GM18498 (cell line): ENCODE results near the gene UBQLNL.

Experiments used
- ATAC-seq: cut with Tn5 transposase; IDR thresholded peaks from one replicate; pipeline ENCODE4 v1.9.1; 2021; ENCODE audit warnings: mild to moderate bottlenecking, moderate library complexity; ENCODE audit not compliant: unreplicated experiment

Gene UBQLNL, protein sequence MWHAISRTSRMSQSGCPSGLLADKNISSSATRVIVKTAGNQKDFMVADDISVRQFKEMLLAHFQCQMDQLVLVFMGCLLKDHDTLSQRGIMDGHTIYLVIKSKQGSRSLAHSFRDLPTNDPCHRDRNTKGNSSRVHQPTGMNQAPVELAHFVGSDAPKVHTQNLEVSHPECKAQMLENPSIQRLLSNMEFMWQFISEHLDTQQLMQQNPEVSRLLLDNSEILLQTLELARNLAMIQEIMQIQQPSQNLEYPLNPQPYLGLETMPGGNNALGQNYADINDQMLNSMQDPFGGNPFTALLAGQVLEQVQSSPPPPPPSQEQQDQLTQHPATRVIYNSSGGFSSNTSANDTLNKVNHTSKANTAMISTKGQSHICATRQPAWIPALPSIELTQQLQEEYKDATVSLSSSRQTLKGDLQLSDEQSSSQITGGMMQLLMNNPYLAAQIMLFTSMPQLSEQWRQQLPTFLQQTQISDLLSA

DNA sequence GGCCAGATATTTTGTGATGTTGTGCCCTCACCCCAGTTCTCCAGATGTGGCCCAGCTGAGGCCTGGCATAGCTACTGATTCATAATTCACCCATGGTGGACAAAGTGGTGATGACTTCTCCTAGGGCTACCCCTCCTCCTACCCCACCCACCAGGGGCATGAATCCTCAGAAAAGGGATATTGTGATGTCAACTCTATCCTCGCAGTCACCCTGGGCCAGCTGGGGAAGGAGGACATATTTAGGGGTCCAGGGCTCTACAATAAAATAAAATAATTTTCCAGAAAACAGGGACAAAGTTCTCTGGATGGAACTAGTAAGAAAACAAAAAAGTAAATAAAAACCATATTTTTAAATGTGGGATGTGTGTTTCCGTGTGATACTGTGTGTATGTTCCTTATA, at the start of gene UBQLNL:
UBQLNL (minus strand) TSS at position 101 of the 400 bp plus-strand sequence. CDS start 258 bp downstream, outside the sequence.
- ATAC-seq = no peak

DNA sequence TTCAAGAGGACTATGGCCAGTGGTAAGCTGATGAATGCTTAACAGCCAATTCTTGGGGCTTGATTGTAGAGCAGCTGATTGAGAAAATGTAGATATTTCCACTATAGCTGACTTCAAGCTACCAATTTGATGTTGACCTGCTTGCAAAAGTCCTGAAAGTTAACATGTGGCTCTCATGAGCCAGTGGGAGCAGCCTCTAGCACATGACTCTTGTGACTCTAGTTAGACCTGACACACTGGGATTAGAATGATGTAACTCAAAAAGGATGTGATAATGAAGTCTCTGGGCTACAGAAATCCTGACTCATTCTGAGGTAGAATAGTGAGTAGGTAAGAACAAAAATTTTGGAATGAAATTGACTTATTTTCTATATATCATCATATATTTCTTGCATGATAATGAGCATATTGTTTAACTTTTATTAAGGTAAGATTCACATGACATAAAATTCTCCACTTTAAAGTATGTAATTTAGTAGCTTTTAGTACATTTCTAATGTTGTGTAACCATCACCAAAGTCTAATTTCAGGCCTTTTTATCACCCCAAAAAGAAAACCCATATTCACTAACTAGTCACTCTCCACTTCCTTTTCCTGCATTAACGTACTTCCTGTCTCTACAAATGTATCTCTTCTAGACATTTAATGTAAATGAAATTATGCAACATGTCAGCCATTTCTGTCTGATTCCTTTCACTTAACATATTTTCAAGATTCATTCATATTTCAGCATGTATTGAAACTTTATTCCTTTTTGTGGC, 47.9 kb upstream of the UBQLNL start:
- ATAC-seq = no peak

DNA sequence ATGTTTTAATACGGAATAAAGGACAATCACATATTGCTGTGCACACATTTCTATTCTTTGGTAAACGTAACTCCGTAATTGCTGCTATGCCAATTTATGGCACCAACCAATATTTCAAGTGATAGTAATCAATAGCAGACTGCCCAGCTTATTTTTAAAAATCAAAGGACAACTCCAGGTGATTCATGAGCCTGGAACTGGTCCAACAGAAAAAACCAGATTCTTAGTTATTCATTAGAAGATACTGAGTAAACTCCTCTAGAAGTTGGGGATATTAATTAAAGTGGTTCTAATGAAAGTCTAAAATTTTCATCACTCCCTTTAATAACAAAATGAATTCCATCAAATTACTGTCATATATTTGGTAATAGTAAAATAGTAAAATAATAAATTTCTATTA, 41.3 kb upstream of the UBQLNL start:
- ATAC-seq = no peak

DNA sequence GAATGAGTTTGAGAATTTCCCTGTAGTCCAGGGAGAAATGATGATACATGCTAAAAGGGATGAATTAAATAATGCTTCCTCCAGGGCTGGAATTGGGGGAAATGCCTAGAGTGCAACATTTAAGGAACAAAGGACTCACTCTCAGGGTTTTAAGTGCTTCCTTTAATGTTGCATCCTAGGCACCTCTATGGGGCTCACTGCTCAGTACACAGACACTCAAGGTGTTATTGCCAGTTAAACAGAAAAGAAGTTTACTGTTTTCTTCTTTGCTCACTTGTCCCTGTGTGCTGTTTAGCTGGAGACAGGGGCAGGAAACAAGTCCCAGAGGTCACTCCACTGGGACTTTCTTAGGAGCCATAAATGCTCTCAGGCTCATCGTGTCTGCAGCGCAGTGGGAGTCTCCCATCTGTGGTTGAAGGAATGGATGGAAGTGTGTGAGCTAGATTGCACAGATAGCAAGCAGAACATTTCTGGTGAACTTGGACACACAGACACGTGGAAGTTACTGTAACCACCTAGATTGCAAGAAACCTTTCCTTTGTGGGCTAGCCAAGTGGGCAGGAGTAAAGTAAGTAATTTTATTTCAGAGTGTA, 40.2 kb upstream of the UBQLNL start:
- no peak for ATAC-seq

DNA sequence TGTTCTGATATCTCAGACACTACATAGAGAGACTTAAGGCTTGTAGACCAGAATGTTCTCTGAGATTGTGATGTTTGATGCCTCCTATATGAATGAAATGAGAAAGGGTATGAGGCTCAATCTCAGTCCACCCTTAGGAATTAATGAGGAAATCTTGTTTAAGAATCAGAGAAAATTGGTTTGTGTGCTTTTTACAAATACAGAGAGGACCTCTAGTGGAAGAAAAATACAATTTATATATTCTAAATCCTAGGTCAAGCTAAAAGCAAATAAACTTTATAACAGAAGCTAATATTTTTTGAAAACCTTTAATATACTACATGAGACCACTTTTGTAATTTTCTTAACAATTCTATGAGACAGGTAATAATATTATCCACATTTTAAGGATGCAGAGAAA, 36.8 kb upstream of the UBQLNL start:
- no peak for ATAC-seq

DNA sequence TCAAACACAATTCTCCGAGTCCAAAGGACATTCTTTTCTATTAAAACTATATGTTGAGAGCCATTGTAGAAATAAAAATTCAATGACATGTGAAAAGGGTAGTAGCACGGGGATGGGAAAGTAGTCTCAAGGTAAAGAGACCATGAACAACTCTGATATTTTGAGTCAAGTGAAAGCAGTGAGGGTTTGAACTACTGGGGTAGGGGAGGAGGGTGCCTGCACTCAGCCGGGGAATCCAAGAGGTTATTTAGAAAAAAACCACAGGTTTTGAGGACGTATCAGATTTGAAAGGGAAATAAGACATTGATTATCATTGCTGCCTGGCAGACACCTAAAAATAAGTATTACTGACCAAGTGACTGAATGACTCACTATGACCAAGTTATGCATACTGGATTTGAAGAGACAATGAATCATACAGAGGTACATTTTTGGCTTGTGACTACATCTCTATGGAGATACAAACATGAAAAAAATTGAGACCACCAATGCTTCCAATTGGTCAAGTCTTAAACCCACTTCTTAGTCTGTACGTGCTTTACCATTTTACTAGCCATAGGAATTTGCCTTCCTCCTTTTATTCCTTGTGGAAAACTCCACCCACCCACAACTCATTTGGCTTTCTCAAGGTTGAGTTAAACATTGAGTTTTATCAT, 34.1 kb upstream of the UBQLNL start:
- peak; percentile 46 for ATAC-seq

DNA sequence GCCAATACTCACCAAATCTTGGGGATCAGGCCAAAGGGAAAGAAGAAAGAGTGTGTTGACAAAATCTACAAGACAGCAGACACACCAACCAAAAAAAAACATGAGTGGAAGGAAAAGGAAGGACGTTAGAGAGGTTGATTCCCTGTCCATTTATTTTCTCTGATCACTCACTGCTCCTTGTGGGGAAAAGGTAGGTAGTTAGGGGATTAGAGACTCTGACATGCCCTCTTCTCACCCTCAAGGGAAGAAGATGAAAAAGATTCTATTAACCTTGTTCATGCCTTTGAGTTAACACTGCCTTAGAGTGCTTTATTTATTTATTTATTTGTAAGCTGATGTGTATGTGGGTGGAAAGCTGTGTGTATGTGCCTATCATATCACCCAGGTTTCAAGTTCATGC, 31.9 kb upstream of the UBQLNL start, which contains the start of gene OR52H1:
OR52H1 (minus strand) TSS at position 101 of the 400 bp plus-strand sequence. CDS start 3,035 bp downstream, outside the sequence.
- ATAC-seq = no peak

DNA sequence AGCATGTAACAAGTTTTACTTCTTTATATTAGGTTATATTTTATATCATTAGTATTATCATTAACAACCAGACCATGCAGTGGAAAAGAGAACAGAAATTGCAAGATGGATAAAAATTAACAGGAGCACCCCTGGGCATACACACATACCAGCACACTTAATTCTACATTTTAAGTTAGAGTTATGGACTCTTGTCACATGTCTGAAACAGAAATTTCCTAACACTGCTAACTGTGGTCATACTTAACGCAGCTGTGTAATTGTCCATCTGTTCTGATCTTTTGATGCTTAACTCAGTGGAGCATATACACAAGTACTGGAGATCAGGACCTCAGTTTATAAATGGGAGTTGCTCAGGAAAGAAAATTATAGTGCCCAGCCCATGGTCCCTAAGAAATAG, 31.5 kb upstream of the UBQLNL start:
- no peak for ATAC-seq

DNA sequence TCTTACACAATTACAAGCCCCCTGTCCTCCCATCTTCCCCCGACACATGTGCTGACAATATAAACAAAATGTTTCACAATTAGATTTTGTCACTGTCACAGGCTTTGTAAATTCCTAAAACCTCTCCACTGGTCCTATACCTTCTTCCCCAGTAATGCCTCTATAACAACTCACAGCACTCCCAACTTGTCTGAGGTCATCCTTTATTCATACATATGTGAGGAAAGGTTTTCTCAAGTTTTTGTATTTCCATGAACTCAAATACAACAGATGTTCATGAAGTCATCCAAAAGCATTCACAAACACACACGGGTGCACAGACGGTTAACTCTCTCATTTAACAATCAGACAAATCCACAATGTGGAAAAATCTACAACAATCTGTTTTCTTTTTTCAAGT, 30.0 kb upstream of the UBQLNL start:
- no peak for ATAC-seq

DNA sequence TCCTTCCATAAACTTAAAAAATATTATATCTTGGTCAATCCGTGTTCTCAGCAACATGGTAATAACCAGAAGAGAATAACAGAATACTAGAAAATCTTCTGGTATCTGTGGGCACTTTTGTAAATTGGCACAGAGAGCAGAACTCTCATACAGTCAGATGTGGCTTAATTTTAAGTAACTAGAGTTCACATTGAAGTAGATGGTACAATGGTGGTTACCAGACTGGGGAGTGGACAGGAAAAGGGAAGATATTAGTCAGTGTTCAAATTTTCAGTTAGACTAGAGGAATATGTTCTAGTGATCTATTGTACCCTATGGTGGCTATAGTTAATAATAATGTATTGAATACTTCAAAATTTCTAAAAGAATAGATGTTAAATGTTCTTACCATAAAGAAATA, 24.9 kb upstream of the UBQLNL start:
- no peak for ATAC-seq

DNA sequence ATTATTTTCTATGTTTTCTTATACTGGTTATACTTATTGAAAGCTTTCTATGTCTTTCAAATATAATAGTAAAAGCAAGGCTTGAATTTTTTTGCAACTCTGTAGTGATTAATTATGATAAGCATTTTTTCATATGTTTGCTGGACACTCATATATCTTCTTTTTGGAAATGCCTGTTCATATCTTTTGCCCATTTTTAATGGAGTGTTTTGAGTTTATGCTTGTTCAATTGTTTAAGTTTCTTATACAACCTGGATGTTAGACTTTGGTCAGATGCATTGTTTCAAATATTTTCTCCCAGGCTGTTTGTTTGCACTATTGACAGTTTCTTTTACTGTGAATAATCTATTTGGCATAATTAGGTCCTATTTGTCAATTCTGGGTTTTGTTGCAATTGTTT, 20.0 kb upstream of the UBQLNL start:
- no peak for ATAC-seq

DNA sequence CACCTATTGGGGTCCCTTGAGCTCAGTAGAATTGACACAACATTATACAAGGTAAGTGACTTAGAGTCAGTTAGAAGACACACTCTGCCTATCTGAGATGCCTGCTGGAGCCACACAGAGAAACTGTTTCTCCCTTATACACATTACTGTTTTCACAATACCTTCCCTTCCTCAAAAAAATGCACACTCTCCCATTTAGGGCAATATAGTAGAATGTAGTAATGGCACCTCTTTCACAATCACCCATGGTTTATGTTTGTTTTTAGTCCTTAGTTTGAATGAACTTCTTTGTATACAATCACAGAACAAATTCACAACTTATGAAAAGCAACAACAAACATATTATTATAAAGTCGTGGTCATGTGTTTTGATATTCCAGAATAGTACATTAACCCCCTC, 17.5 kb upstream of the UBQLNL start:
- no peak for ATAC-seq

DNA sequence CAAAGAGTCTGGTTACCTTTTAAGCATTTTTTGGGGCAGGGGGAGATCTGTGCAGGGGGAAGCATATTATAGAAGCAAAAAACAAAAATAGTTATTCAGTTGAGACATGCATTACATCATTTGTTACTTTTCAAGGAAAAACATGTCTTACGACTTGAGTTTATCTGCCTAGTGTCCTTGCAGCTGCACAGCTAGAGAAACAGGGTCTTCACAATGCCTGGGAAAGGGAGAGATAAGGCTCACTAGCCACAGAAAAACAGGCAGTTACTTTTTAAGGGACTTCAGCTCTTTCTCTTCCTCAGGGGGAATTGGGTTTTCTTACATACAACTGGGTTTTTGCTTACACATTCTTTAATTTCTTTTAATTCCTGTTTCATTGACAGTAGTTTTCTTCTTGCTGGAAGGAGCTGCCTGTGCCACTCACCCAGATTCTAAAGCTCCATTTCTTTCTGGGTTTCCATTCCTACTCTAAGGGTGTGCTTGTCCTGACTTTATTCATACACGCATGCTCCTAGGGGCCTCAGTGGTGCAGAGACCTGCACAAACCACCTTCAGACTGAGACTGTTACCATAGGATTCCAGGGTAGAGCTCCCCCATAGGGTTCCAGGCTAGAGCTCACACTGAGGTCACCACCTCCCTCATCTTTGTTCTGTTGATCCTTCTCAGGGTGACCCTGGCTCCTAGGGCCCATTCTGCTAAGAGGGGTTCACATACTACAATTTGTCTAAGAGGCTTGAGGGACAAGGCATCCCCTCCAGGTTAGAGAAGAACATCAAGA, 14.7 kb upstream of the UBQLNL start:
- no peak for ATAC-seq

DNA sequence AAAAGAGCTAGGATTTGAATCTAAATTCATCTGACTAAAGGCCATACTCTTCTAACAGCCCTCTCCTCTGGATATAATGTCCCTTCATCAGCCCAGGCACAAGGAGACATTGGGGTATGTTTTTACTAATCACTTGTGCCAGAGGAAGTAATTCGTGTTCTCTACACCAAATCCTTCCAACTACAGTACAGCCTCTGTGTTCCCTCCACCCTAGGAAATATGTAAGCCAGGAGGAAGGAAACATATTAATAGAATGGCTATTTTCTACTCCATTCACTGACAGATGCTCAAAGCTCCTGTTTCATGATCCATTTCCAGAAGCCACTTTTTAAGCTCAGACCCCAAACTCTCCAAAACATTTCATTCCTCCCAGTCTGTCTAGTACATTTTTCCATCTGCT, 12.0 kb upstream of the UBQLNL start:
- ATAC-seq = no peak

DNA sequence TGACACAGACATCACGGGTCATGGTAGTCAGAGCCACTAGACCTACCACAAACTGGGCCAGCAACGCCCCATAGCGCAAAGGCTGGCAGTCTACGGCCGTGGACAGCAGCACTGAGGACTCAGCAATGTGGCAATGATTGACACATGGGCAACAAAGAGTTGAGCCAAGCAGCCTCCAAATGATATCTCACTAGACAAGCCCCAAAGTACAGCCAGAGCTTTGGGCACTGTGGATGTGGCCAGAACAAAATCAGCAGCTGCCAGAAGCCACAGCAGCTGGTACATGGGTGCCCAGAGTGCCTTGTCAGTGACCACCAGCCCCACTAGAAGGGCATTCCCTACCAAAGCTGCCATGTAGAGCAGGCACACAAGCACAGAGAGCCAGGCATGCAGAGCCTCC, 11.2 kb upstream of the UBQLNL start:
- no peak for ATAC-seq

DNA sequence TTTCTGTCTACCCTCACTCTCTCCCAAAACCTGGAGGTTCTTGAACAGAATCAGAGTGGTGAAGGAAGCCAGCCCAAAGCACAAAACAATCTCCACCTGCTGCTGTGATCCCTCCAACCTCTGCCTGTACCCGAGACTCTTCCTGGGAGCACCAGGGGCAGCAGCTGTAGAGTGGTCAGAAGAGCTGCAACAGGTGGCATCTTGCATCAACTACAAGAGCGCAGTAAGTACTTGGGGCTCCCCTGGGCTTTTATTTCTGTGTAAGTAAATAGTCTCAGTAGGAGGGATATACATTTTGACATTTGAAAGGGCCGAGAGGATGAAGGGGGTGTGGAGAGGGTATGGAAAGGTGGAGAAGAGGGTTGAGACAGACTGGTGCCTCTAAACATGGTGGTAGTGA, 8.3 kb upstream of the UBQLNL start:
- ATAC-seq = no peak

DNA sequence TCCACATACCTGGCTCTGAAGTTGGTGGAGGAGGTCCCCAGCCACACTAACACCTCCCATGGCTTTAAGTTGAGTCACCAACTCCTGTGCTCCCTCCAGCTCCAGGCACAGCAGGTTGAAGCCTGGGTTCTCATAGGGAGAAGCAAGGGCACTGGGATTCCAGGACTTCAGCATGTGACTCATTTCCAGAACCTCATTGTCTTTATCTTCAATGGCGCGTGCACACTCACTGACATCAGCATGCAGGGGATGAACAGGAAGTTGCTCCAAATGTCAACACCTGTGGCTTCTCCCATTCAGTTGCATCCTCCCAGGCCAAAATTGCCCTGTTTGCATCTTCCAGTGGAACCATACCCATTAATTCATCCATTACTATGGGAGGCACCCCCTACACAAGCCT, 5.8 kb upstream of the UBQLNL start:
- ATAC-seq = no peak

DNA sequence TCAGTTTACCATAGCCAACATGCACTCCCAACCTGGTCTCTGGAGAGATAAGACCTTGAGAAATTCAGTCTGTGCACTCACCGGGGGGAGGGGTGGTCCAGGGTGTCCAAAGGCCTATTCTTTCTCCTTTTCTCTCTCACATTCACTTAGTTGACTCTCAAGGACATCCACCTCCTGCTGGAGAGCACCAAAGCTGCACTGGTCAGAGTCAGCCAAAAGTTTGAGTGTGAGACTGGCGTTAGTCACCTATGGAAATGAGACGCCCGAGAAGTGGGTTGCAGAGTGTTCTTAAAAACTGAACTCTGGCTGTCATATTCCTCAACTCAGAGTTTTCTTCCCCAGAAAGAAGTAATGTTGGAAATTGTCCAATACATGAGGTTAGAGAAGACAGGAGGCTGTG, 5.0 kb upstream of the UBQLNL start:
- ATAC-seq = no peak

DNA sequence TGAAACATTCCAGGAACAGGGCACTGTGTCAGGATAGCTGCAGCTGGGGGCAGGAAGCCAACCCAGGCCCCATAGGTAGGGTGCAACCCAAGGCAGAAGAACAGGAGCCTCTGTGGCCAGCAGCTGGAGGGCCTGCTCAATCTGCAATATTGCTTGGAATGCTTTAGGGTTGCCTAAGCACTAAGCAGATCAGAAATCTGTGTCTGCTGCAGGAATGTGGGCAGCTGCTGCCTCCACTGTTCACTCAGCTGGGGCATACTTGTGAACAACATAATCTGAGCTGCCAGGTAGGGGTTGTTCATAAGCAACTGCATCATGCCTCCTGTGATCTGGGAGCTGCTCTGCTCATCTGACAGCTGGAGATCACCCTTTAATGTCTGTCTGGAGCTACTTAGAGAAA, 1.7 kb downstream of the UBQLNL start:
- no peak for ATAC-seq

DNA sequence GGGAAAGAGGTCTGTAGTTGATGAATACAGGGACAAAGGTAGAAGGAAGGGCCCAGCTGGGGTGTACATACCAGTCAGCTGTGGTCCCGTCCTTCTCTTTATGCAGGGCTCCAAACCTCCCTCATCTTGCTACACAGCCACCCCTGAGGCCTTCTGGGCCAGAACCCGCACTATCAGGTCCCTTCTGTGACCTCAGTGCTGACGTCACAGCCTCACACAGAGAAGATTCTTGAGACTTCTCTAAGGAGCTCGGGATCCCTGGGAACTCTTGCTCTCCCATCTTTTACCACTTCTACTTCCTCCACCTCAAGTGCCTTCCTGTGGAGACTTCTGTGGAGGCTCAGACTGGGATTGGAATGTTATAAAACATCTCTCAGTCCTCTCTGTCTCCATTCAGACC, 6.7 kb downstream of the UBQLNL start, which contains the start of gene UBQLN3:
UBQLN3 (minus strand) TSS at position 155 of the 400 bp plus-strand sequence. CDS start 399 bp downstream, outside the sequence.
- no peak for ATAC-seq
